ENCODE measurements around the gene REEP6.

REEP6 gene

DNA sequence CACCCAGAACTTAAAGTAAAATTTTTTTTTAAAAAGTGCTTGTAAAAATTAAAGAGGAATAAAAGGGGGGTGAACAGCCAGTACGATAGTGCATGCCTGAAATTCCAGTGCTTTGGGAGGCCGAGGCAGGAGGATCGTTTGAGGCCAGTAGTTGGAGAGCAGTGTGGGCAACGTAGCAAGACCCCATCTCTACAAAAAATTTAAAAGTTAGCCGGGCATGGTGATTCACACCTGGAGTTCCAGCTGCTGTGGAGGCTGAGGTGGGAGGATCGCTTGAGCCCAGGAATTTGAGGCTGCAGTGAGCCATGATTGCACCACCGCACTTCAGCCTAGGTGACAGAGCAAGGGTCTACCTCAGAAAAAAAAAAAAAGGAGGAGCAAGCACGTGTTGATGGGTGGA is 14.0 kb downstream of the REEP6 start:
- TF ChIP-seq, protein P1, sequence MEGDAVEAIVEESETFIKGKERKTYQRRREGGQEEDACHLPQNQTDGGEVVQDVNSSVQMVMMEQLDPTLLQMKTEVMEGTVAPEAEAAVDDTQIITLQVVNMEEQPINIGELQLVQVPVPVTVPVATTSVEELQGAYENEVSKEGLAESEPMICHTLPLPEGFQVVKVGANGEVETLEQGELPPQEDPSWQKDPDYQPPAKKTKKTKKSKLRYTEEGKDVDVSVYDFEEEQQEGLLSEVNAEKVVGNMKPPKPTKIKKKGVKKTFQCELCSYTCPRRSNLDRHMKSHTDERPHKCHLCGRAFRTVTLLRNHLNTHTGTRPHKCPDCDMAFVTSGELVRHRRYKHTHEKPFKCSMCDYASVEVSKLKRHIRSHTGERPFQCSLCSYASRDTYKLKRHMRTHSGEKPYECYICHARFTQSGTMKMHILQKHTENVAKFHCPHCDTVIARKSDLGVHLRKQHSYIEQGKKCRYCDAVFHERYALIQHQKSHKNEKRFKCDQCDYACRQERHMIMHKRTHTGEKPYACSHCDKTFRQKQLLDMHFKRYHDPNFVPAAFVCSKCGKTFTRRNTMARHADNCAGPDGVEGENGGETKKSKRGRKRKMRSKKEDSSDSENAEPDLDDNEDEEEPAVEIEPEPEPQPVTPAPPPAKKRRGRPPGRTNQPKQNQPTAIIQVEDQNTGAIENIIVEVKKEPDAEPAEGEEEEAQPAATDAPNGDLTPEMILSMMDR (IDR thresholded peaks at IDR 0.05; ENCODE audit: low read depth, low read length, missing control alignments): no peak
- in situ Hi-C loops (cut with HindIII; ENCODE audit: low sequenced_read_pairs): no loop called here
- no peak for DNase-seq (ENCODE audit: low read depth)
- no peak overlapping the region for H3K4me3 ChIP-seq (ENCODE audit: low read depth, low read length)

DNA sequence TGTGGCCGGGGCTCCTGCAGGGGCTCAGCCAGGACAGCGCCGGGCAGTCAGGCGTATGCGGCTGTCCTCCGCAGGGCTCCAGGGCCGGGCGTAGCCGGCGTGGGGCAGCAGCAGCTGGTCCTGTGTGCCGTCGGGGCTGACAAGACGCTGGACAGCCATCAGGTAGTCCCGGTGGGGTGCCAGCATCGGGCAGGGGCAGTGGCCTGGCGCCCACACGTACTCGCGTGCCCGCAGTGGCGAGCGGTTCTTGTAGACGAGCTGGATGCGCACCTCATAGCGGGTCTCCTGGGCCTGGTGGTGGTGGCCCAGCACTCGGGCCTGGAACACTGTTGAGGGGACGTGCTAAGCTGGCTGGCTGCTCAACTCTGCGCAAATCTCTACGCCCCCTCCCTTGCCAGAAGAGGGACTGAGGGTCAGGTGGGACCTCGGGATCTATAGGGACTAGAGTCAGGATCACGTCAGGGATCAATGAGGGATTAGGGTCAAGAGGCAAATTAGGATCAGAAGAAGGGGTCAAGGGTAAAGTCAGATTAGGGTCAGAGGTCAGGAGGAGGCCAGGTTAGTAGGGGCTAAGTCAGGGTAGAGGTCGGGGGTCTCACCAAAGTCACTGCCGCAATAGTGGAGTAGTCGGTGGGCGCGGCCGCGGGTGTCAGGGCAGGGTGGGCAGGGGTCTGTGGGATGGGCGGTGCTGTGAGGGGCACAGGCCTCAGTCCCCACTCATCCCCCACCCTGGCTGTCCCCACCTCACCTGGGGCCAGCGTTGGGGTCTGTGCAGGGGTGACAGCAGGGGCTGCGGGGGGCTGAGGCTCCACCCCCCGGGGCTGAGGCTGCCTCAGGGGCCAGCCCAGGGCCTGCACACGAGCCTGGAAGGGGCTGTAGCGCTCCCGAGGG is 15.3 kb downstream of the REEP6 start:
- TF ChIP-seq, protein P1 (IDR thresholded peaks at IDR 0.05; ENCODE audit: low read depth, low read length, missing control alignments): no peak
- in situ Hi-C loops (cut with HindIII; ENCODE audit: low sequenced_read_pairs): no loop called here
- DNase-seq (ENCODE audit: low read depth): no peak
- H3K4me3 ChIP-seq (ENCODE audit: low read depth, low read length): no peak overlapping the region

DNA sequence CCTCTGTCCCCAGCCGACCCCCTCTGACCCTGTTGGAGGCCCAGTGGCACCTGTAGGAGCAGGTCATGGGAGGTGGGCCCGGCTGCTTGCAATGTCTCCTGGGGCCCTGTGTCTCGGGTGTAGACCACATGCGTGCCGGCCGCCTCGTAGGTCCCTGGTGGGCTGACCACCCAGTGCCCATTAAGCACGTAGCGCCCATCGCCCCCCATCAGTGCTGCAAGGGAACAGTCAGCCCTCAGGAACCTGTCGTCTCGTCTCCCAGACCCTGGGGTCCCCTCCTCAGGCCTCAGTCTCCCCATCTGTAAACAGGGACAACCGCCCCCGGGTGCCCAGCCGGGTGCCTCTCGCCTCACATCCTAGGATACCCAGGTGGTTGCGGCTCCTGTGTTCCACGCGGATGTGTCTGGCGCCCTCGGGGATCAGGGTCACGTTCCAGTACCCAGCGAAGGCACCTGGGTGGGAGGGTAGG is 16.2 kb downstream of the REEP6 start:
- TF ChIP-seq, protein P1 (IDR thresholded peaks at IDR 0.05; ENCODE audit: low read depth, low read length, missing control alignments): no peak
- in situ Hi-C loops (cut with HindIII; ENCODE audit: low sequenced_read_pairs): no loop called here
- no peak for DNase-seq (ENCODE audit: low read depth)
- no peak overlapping the region for H3K4me3 ChIP-seq (ENCODE audit: low read depth, low read length)

DNA sequence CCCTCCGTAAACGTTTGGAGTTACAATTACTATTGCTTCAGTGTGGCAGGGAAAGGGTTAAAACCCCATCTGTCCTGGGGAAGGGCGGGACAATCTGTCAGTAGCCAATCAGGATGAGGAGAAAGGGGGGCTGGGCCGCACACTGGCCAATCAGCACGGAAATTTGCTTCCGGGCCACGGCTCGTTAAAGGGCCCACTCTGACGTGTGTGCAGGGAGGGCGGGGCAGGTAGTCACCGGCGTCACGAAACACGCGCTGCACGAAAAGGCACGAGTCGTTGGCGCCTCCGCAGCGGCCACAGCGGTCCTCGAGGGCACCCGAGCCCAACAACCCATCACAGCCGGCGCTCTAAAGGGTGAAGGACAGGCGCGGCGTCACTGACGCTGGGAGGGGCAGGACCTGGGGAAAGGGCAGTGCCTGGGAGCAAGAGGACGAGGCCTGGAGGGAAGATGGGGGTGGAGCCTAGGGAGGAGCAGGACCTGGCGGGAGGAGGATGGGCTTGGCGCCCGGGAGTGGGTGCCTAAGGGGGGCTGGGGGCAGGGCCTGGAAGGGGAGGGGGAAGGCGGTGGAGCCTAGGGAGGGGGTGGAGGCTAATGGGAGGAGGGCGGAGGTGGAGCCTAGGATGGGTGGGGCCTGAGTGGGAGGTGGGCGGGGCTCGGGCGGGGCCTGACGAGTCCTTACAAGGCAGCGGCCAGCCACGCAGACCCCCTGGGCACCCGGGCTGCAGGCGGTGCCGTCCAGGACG is 17.0 kb downstream of the REEP6 start:
- in situ Hi-C loops (cut with HindIII; ENCODE audit: low sequenced_read_pairs): no loop called here
- DNase-seq (ENCODE audit: low read depth): peak; percentile 89
- peak overlapping the region; percentile 43 for H3K4me3 ChIP-seq (ENCODE audit: low read depth, low read length)
- TF ChIP-seq, protein P1 (IDR thresholded peaks at IDR 0.05; ENCODE audit: low read depth, low read length, missing control alignments): no peak

DNA sequence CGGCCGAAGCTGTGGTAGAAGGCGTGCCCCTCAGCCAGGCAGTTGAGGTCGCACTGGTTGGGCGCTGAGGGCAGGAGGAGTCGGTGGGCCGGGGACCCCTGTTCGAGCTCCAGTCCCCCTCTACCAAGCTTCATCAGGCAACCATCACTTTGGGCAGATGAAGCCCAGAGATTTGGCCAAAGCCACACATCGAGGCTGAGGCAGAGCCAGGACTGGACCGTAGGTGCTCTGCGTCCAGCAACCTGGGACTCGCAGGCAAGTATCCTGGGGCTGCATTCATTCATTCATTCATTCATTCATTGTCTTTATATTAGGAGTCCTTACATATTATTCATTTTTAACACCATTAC is 17.5 kb downstream of the REEP6 start:
- in situ Hi-C loops (cut with HindIII; ENCODE audit: low sequenced_read_pairs): no loop called here
- TF ChIP-seq, protein P1 (IDR thresholded peaks at IDR 0.05; ENCODE audit: low read depth, low read length, missing control alignments): no peak
- peak overlapping the region; percentile 21 for H3K4me3 ChIP-seq (ENCODE audit: low read depth, low read length)
- no peak for DNase-seq (ENCODE audit: low read depth)

DNA sequence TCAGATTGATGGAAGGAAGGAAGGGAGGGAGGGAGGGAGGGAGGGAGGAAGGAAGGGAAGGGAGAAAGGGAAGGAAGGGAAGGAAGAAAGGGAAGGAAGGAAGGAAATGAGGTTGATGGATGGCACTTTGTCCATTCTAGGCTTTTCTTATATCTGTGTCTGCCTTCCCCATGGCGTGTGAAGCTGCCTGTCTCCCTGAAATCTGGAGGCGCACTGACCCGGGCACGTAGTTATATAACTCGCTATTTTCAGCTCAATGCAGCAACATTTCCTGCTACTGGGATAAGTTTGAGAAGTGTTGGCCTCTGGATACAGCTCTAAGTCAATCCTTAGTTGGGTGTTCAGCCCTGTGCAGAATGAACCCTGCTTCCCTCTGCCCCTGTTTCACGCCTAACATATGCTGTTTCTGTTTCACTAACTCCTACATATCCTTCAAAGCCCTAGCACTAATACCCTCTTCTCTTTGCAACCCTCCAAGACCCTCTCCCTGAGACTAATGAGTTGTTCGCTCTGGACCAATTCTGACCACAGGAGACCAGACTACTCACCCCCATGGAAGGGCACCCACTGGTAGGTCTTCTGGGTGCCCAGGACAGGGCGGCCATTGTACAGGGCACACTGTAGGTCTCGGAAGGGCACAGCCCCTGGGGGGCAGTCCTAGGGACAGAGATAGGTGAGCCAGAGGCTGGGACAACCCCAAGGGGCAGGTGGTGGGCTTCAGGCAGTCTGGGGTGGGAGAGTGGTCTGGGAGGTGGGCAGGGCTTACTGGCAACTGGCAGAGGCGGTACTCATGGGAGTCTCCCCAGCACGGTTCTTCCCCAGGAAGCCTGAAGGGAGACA is 18.8 kb downstream of the REEP6 start:
- TF ChIP-seq, protein P1 (IDR thresholded peaks at IDR 0.05; ENCODE audit: low read depth, low read length, missing control alignments): no peak
- in situ Hi-C loops (cut with HindIII; ENCODE audit: low sequenced_read_pairs): no loop called here
- H3K4me3 ChIP-seq (ENCODE audit: low read depth, low read length): no peak overlapping the region
- DNase-seq (ENCODE audit: low read depth): no peak

Data from astrocyte of the cerebellum (primary cell).